K562 treated with DMSO at 1 percent for 48 hours (cell line): Measurements from ENCODE around the gene SLC6A4. TPM values are rescaled to one million over a fixed set of nuclear protein-coding genes. Genes with fewer than 3 reads are reported as not detected.

Source experiments
- total RNA-seq: library from RNA; unstranded; fragments of 300-600 nt; gene quantifications from 2 replicates; pipeline ENCODE4 v1.2.3, GENCODE V29; 2022; ENCODE audit warnings: low replicate concordance; ENCODE audit errors: extremely low read depth

Gene SLC6A4
- not detected in 2 replicates for total RNA-seq

DNA sequence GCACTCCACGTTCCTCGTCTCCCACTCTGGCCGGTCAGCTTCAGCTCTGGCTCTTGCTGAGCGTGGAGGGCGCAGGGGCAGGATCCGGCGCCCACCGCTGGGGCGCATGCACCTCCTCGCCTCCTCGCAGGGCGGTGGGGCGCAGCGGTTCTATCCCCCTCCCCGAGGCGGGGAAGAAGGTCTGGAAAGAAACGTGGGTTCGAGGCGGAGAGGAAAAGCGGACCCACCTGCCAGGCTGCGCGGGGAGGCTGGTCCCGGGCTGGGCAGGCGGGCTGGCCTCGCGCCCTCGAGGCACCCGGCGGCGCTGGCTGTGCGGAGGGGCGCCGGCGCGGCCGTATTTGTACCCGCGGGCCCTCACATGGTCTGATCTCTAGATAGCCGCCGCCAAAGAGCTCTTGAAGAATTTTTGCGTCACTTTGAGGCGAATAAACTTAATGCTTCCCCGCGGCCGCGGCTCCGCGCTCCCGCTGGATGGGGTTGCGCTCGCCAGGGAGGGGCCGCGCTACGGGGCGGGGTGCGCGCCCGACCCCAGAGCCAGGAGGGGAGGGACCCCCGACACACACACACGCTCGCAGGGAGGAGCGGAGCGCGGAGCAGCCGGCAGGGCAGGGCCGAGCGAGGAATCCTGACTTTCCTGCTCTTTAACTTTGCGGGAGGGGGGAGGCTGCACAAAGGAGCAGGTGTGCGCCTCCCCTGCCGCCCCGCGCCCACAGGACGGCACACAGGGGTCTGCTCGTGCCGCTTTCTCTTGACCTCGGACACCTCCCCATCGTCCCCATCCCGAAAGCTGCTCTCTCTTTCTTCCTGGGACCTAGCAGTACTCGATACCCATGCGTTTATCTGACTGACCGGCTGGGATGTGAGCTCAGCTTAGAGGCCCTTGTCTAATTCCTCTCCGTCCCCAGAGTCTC, at the start of gene SLC6A4:
SLC6A4 (minus strand) TSS at position 312 of the 911 bp plus-strand sequence. CDS start 13,739 bp downstream, outside the sequence.

Other genes with a start within 250 kb of the SLC6A4 start
- gene NSRP1, start 118.9 kb downstream of the SLC6A4 start, total RNA-seq: not detected in 2 replicates
- not detected in 2 replicates for gene BLMH, start 56.2 kb upstream of the SLC6A4 start, total RNA-seq
- not detected in 2 replicates for gene TMIGD1, start 98.4 kb upstream of the SLC6A4 start, total RNA-seq
- gene CPD, start 143.2 kb upstream of the SLC6A4 start, total RNA-seq: not detected in 2 replicates
- gene GOSR1, start 241.7 kb upstream of the SLC6A4 start, total RNA-seq: not detected in 2 replicates